GM10266 (cell line): ENCODE measurements around the gene TMEM44.

Experiments
- DNase-seq: peaks from one replicate; pipeline ENCODE4 v3.0.0; 2012; ENCODE audit errors: extremely low spot score
- TF ChIP-seq, protein P1 (sequence below): IDR thresholded peaks from 2 replicates; pipeline ENCODE4 v1.5.1; 2012; ENCODE audit warnings: mild to moderate bottlenecking, low read depth; ENCODE audit not compliant: control insufficient read depth, insufficient read depth; ENCODE audit errors: missing control alignments

The TMEM44 gene

DNA sequence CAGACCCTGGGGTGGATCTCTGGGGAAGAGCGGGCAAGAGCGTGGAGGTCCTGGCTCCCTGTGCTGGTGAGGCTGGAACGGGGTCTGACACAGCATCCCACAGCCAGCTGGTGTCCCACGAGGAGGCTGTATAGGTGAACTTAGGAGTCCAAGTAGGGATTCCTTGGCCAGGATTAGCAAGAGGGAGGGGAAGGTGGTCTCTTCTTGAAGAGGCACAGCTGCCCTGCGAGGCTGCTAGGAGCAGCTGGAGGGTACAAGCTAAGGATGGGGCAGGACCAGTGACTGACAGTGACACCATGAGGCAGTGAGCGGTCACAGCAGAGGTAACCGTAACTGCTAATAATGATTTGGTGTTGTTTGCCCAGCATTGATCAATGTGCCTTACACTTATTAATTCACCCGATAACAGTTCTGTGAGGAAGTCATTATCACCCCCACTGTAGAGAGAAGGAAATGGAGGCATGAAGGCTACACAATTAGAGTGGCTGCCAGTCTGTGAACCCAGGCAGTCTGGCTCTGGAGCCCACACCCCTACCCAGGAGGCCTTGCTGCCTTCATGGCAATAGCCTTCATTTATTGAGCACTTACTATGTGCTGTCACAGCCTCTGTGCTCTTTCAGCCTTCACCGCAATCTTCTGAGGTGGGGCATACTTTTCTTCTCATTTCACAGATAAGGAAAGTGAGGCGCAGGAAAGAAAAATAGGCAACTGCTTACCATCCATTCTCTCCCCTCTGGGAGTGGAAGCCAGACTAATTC lies 59.4 kb downstream of the TMEM44 start:
- peak; percentile 84 for DNase-seq
- TF ChIP-seq, protein P1, sequence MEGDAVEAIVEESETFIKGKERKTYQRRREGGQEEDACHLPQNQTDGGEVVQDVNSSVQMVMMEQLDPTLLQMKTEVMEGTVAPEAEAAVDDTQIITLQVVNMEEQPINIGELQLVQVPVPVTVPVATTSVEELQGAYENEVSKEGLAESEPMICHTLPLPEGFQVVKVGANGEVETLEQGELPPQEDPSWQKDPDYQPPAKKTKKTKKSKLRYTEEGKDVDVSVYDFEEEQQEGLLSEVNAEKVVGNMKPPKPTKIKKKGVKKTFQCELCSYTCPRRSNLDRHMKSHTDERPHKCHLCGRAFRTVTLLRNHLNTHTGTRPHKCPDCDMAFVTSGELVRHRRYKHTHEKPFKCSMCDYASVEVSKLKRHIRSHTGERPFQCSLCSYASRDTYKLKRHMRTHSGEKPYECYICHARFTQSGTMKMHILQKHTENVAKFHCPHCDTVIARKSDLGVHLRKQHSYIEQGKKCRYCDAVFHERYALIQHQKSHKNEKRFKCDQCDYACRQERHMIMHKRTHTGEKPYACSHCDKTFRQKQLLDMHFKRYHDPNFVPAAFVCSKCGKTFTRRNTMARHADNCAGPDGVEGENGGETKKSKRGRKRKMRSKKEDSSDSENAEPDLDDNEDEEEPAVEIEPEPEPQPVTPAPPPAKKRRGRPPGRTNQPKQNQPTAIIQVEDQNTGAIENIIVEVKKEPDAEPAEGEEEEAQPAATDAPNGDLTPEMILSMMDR = peak; percentile 93

DNA sequence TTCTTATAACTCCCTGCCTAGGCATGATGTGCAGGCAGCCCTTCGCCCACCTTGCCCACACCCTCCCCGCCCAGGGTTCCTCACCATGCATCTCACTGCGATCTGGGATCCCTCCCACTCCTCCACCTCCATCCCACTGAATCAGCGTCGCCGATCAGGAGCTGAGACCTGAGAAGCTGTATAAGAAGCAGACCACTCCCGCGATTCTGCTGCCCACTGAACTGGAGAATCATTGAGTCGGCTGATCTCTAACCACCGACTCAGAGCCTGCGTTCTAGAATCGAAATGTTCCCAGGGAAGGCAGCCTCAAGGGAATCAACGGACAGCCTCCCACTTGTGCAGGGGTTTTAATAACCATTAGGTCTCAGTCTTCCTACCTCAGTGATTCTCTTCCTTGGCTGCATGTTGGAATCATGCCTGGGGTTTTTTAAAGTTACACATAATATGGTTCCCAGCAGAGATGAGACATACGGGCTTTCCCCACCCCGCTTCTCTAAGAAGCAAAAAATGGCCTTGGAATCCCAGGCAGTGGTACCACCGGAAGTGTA lies 60.2 kb downstream of the TMEM44 start:
- TF ChIP-seq, protein P1 = no peak
- no peak for DNase-seq

DNA sequence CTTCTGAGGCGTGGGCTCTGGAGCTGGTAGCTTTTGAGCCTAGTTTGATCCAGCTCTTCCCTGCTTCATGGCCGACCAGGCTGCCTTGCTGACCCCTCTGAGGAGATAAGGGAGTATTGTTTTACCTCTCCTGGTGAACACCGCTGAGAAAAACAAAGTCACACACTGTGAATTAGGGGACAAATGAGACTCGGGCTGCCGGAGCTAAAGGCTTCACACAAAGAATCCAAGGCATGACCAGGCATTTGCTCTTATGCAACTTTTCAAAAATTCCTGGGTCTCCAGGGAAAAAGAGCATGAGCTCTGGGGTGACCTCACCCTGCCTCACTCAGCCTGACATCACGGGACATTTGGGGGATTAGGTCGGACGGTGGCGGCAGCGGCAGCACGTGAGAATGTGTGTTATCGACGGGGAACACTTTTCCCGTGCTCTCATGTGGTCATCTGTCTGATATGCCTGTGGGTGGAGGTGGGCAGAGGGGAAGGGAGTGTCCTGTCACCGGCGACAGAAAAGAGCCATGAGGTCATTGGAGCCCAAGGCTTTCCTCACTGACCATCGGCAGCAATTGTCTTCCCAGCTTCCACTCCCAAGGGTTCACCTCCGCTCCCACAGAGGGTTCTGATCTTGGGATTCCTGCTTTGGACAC lies 61.0 kb downstream of the TMEM44 start:
- TF ChIP-seq, protein P1 = no peak

DNA sequence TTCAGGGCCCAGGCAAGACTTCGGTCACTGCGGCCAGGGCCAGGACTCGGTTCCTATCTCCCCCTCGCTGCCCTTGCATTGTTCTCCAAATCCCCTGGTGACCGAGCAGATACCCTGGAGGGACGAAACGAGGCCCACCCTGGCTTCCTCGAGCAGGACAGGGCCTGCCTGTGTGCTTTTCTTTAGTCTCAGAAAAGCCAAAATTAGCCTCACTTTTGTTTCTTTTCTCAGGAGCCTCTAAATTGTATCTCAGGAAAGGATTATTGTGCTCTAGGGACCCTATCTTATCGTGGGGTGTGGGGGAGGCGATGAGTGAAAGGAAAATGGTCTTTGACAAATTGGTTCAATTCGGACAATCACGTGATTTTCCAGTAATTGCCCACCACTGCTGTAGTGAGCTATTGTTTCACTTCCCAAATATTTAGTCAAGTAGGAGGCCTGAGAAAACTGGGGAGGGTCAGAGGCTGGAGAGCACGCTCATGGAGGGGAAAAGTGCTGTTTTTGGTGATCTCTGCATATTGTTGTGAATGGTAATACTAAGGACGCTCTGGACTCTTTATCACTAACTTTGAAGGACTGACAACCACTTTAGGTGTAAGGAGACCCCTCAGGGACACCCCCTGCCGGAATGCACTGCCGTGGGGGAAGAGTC lies 61.6 kb downstream of the TMEM44 start:
- DNase-seq = no peak
- TF ChIP-seq, protein P1 = no peak

More for the DNA sequence above, 61.0 kb downstream of the TMEM44 start:
- DNase-seq = no peak

DNA sequence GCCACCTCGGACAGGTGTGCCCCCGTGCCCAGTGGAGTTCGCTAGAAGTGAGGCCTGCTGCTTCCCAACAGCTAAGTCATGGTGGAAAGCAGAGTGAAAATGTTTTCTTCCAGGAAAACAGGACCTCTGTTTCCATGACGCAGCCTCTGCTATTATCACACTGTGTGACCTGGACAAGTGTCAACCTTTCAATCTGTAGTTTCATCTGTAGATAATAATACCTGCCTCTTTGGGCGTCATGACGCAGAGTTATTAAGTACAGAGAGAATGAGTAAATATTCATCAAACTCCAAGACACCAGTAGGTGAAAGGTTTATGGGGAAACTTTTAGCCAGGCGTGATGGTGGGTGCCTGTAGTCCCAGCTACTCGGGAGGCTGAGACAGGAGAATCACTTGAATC lies 62.3 kb downstream of the TMEM44 start:
- DNase-seq = no peak
- TF ChIP-seq, protein P1 = no peak

DNA sequence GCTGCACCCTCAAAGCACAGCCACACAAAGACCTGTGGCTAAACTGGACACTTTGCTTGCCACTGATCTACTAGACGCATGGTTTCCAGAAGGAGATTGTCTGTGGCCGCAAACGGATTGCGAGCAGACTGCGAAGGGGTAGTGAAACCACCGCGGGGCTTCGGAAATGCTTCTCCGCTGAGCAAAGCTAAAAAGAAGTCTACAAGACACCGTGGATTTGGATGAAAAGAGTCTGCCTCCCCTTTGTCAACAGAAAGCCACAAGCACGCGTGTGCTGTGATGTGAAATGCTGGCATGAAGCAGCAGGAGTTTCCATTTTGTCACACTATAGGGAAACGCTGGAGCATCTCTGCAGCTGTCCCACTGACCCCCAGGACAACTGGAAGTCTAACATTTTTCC lies 63.0 kb downstream of the TMEM44 start:
- TF ChIP-seq, protein P1 = no peak
- no peak for DNase-seq
